GM12875 (cell line): ENCODE measurements around the gene USF1.

Source experiments
- H3K4me3 ChIP-seq: one replicate; pipeline ENCODE4 v1.5.1; 2011; ENCODE audit warnings: low read depth, low read length, control low read depth
- TF ChIP-seq, protein P1 (sequence below): IDR thresholded peaks from 2 replicates; pipeline ENCODE4 v1.5.1; 2011; ENCODE audit warnings: low read depth, mild to moderate bottlenecking, control low read depth, inconsistent platforms, low read length, moderate library complexity, borderline replicate concordance; ENCODE audit not compliant: insufficient read depth

USF1 gene

DNA sequence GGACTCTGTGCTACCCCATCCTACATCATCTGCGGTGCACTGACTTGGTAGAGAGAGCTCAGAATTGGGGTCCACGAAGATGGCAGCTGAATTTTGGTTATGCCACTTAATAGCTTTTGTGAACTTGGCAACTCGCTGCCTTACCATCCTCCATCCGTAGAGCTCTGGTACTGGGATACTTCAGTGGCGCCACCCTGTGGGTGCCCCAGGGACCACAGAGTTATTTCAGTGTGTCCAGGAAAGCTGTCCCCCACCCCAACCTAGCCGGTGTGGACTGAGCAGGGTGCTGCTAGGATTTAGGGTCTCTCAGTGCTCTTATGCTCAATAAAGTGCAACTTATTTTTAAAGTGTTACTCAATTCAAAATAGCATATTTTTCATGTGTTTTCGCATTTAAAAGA lies 9.0 kb upstream of the USF1 start:
- TF ChIP-seq, protein P1, sequence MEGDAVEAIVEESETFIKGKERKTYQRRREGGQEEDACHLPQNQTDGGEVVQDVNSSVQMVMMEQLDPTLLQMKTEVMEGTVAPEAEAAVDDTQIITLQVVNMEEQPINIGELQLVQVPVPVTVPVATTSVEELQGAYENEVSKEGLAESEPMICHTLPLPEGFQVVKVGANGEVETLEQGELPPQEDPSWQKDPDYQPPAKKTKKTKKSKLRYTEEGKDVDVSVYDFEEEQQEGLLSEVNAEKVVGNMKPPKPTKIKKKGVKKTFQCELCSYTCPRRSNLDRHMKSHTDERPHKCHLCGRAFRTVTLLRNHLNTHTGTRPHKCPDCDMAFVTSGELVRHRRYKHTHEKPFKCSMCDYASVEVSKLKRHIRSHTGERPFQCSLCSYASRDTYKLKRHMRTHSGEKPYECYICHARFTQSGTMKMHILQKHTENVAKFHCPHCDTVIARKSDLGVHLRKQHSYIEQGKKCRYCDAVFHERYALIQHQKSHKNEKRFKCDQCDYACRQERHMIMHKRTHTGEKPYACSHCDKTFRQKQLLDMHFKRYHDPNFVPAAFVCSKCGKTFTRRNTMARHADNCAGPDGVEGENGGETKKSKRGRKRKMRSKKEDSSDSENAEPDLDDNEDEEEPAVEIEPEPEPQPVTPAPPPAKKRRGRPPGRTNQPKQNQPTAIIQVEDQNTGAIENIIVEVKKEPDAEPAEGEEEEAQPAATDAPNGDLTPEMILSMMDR: 0 out of 2 replicates have a peak, but pooled peaks have one; percentile 21
- no peak overlapping the region for H3K4me3 ChIP-seq

DNA sequence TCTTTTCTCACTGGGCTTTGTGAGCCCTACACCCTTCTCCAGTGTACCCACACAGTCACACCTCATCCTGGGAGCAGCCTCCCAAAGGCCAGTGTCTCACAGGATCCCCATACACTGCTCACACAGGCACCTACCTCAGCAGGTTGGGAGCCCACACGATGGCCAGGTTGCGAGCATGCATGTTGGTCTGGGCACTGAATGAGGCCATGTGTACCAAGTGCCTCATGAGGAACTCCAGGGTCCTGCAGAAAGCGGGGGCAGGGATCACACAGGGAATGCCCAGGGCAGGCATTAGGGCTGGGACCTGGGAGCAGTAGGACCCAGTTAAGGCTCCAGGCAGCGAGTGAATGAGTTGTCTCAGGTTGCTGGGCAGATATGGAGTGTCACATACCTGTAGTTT lies 8.5 kb upstream of the USF1 start:
- TF ChIP-seq, protein P1: no peak
- H3K4me3 ChIP-seq: no peak overlapping the region

DNA sequence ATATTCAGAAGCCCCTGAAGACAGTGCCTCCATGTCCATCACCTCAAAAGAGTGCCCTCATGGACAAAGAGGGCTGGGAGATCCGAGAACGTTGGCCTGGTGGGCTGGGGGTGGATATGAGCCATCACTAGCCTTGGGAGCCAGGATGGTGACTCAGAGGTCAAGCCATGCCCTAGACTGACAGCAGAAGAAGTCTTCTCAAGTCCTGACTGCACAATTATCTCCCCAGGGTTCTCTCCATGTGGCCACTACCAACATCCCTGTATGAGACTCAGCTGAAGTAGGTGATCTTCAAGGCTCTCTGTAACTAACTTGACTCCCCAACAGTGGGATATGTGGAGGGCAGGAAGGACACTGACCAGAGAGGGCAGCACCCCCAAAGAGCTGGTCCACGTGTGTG lies 7.1 kb upstream of the USF1 start:
- TF ChIP-seq, protein P1: no peak
- no peak overlapping the region for H3K4me3 ChIP-seq

DNA sequence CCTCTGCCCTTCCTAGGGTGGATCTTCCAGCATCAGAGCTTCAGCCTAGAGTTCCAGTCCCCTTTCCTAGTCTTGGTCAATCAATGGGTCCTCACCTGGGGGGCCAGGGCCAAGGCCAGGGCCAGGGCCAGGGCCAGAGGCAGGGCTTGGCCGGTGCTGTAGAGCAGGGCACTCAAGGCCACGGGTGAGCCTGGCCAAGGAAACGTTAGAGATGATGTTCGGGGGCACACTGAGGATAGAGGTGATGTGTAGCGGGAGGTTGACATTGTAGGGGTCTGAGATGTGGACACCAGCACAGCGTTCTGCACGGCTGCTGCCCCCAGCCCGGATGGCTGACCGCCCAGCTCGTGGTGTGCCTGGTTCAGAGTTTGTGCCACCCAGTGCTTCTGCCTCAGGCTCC lies 5.4 kb upstream of the USF1 start:
- TF ChIP-seq, protein P1: no peak
- H3K4me3 ChIP-seq: no peak overlapping the region

DNA sequence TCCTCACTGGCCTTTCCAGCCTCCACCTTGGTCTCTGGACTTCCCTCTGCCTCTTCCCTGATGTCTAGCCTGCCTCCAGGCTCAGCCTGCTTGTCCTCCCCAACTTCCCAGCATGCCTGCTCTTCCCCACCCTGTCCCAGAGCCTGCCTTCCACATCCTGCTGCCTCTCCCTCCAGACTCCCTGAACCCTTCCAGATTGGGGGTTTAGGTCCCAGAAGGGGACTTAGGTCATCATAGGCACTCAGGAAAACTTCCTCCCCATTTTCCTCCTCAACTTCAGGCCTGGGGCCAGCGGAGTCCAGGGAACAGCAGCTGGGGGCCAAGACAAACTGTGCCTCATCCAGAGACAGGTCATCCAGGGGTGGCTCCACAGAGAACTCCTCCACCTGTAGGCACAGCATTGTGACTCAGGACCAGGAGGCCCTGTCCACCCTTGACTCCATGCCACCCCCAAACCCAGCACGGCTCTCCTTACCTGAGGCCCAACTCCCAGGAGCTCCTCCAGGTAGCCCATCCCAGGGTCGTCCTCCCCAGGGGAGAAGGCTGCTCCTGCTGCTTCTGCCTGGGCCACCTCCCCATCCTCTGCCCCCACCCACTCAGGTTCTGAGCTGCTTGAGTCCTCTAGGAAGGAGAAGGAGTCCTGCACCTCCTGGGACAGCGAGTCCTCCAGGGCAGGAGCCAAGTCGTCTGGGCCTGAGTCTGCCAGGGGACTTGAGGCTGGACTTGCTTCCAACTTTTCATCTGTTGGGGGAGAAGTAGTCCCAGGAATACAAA lies 3.4 kb upstream of the USF1 start:
- no peak overlapping the region for H3K4me3 ChIP-seq
- TF ChIP-seq, protein P1: no peak

DNA sequence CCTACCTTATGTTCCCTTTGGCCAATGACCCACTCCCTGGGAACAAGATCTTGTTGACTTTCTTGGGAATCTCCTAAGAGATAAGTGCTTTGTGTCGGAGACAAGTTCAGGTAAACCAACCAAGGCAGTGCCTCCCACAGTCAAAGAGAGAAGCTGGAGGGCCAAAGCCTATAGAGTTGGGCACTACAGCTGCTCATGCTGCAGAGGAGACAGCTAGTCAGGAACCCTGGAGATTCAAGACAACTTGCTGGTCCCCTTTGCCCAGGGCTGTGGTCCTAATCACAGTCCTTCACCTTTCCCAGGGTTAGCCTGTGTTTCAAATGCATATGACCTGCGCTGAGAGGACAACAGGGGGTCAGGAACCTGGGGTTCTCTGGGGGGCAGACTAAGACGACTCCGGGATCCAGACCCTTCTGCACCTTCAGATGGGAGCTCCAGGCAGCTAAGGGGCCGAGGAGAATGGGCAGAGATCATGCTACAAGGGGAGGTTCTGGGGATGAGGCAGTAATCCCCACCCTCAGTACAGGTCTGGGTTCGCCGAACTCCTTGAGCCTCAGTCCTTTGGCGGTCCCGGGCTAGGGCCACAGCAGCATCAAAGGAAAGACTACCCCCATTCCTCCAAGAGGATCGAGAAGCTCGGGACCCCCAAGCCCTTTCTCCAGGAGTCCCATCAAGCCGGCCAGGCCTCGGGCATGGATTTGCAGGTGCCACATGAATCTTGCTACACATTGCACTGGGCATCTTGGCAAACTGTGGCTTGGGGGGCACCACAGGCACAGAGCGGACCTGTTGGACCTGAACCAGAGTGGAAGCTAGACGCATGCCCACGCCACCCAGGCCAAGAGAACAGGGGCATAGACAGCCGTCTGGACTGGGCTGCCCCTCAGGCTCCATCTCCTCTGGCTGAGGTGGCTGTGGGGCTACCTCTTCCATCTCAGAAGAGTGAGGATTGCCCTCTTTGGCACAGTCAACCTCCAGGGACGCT lies 2.0 kb upstream of the USF1 start:
- no peak overlapping the region for H3K4me3 ChIP-seq
- TF ChIP-seq, protein P1: no peak
